Heart left ventricle (tissue), 13 donors: ENCODE data around the gene CASKIN1.

Source experiments
- POLR2A ChIP-seq, 2 donors: fragments of 450-650 bp; IDR thresholded peaks; one replicate each; pipeline ENCODE4 v1.6.1; 2017; ENCODE audit warnings: antibody characterized with exemption in 2 of 2, mild to moderate bottlenecking in 2 of 2, moderate library complexity in 2 of 2
- TF ChIP-seq, protein P1 (sequence below), 12 donors: fragments of 200-600 bp; sonication (generic) in 4 of 12; IDR thresholded peaks; one replicate each; pipeline versions ENCODE4 v1.5.0 to v1.8.0; 2018 to 2022; ENCODE audit warnings: antibody characterized with exemption in 12 of 12, mild to moderate bottlenecking in 5 of 12
- donor health status: ischemic (EF 13 %, LVEDD 7.1; RV severe dilation, severe dysfunction).
- donor health status: DM: no; HTN: yes; CAD: no.
- donor health status: DM: no; HTN: no; CAD: no.
- donor health status: ischemic (EF 25% LVEDD 6.9; RV normal size, moderate dysfunction).
- donor health status: ischemic (EF 25% LVEDD 5.7; RV mildly dilated, moderate dysfunction).
- donor health status: ischemic (EF 35%, LVEDD 5.7; RV mildly dilated, moderate dysfunction).
- donor health status: nonischemic (EF 11% LVEDD 7.7; RV severe dilation, severe dysfunction).
- donor health status: DM: yes; HTN: yes; CAD: no.
- donor health status: PGD.
- donor health status: ischemic (EF 29% LVEDD 5.4; RV normal size, mild dysfunction).
- donor health status: nonischemic (EF 23%, LVEDD 6.1; RV moderate dilation, normal function).

DNA sequence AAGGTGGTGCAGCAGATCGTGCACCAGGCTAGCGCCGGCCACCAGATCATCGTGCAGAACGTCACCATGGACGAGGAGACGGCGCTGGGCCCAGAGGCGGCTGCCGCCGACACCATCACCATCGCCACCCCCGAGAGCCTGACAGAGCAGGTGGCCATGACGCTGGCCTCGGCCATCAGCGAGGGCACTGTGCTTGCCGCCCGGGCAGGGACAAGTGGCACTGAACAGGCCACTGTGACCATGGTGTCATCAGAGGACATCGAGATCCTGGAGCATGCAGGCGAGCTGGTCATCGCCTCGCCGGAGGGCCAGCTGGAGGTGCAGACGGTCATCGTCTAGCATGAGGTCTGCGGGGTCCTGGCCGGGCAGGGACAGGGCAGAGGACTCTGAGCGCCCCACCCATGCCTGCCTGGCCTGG is 38.8 kb upstream of the CASKIN1 start:
- TF ChIP-seq, protein P1, sequence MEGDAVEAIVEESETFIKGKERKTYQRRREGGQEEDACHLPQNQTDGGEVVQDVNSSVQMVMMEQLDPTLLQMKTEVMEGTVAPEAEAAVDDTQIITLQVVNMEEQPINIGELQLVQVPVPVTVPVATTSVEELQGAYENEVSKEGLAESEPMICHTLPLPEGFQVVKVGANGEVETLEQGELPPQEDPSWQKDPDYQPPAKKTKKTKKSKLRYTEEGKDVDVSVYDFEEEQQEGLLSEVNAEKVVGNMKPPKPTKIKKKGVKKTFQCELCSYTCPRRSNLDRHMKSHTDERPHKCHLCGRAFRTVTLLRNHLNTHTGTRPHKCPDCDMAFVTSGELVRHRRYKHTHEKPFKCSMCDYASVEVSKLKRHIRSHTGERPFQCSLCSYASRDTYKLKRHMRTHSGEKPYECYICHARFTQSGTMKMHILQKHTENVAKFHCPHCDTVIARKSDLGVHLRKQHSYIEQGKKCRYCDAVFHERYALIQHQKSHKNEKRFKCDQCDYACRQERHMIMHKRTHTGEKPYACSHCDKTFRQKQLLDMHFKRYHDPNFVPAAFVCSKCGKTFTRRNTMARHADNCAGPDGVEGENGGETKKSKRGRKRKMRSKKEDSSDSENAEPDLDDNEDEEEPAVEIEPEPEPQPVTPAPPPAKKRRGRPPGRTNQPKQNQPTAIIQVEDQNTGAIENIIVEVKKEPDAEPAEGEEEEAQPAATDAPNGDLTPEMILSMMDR (IDR thresholded peaks at IDR 0.05), result no peak
- TF ChIP-seq POLR2A (IDR thresholded peaks at IDR 0.05), result no peak
